Testis (tissue), 3 donors: ENCODE data around the gene GLIS1. TPM values are rescaled to one million over a fixed set of nuclear protein-coding genes. Genes with fewer than 3 reads are reported as not detected.

Experiments
- DNase-seq: peaks from one replicate; pipeline ENCODE4 v3.0.0-alpha.2; 2019
- H3K27ac ChIP-seq, 2 donors: fragments of 200-600 bp; sonication (generic); one replicate each; pipeline ENCODE4 v1.5.1; 2019
- H3K27me3 ChIP-seq: fragments of 200-600 bp; sonication (generic); one replicate; pipeline ENCODE4 v1.5.1; 2019
- H3K36me3 ChIP-seq: fragments of 200-600 bp; sonication (generic); one replicate; pipeline ENCODE4 v1.5.1; 2017; ENCODE audit warnings: low read depth; ENCODE audit errors: missing control alignments
- H3K4me1 ChIP-seq: fragments of 200-600 bp; sonication (generic); one replicate; pipeline ENCODE4 v1.5.1; 2019
- H3K4me3 ChIP-seq, 2 donors: fragments of 200-600 bp; sonication (generic); one replicate each; pipeline ENCODE4 v1.5.1; 2017 to 2019
- H3K9me3 ChIP-seq: fragments of 200-600 bp; sonication (generic); one replicate; pipeline ENCODE4 v1.5.1; 2017
- POLR2A ChIP-seq: fragments of 450-650 bp; IDR thresholded peaks from one replicate; pipeline ENCODE4 v1.6.1; 2017; ENCODE audit warnings: antibody characterized with exemption, mild to moderate bottlenecking, moderate library complexity
- WGBS, 2 donors: methylation state at CpG; one replicate each; pipeline ENCODE4 v1.1.5; 2018; 5-methylcytosine and 5-hydroxymethylcytosine counted together
- intact Hi-C: fragments of 100-400 bp; cut with DNase I; formaldehyde crosslinking; loops from one replicate; pipeline ENCODE4 v1.15.1; 2023; ENCODE audit warnings: low total_unique reads
- polyA plus RNA-seq: library from polyadenylated mRNA; stranded (reverse); fragments of 350-450 nt; fragmentation: Illumina TruSeq; extraction: RNeasy Lipid Tissue Mini Kit (QIAGEN cat#74804); gene quantifications from one replicate; pipeline ENCODE4 v1.2.3, GENCODE V29; 2014; ENCODE audit warnings: low read depth, low replicate concordance; ENCODE audit not compliant: insufficient read depth
- total RNA-seq, 2 donors: library from RNA; depleted of rRNA; stranded (reverse); fragments of >200 nt; gene quantifications; one replicate each; pipeline ENCODE4 v1.2.3, GENCODE V29; 2016
- TF ChIP-seq, protein P1 (sequence below), 3 experiments: fragments of 450-650 bp in 2 of 3; fragments of 200-600 bp in 1 of 3; sonication (generic) in 1 of 3; IDR thresholded peaks; one replicate each; pipeline ENCODE4 v1.5.1; 2016 to 2019; ENCODE audit warnings: antibody characterized with exemption in 3 of 3, mild to moderate bottlenecking in 2 of 3, moderate library complexity in 1 of 3

GLIS1 gene
- total and polyA plus RNA-seq, 3 donors from 2014 or later: 2.9 to 6.1 (median 3.8) TPM

DNA sequence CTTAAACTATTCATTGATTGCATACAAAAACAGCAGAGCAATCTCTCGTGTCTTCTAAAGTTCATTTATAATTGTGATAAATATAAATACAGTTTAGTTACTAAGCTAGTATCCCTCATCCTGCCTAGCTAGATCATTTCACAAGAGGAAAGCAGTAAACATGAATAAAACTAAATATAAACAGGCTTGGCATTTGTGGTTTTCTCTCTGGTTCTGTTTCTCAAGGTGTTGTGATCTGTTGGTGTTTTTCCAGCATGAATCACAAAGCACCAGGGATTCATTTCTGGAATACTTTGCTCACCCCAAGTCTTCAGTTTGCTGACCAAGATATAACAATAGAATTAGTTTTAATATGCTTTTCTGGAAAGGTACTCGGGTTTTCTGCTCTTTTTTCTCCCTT is 32.7 kb upstream of the GLIS1 start:
- Histone ChIP-seq H3K27ac (no peak overlapping the region), H3K4me1 (no peaks in the 10 kb centered on the region), H3K4me3 (no peak overlapping the region), H3K9me3 (no peaks in the 10 kb centered on the region), H3K36me3 (no peaks in the 10 kb centered on the region), H3K27me3 (no peaks in the 10 kb centered on the region)
- TF ChIP-seq POLR2A: no peak
- TF ChIP-seq, protein P1, sequence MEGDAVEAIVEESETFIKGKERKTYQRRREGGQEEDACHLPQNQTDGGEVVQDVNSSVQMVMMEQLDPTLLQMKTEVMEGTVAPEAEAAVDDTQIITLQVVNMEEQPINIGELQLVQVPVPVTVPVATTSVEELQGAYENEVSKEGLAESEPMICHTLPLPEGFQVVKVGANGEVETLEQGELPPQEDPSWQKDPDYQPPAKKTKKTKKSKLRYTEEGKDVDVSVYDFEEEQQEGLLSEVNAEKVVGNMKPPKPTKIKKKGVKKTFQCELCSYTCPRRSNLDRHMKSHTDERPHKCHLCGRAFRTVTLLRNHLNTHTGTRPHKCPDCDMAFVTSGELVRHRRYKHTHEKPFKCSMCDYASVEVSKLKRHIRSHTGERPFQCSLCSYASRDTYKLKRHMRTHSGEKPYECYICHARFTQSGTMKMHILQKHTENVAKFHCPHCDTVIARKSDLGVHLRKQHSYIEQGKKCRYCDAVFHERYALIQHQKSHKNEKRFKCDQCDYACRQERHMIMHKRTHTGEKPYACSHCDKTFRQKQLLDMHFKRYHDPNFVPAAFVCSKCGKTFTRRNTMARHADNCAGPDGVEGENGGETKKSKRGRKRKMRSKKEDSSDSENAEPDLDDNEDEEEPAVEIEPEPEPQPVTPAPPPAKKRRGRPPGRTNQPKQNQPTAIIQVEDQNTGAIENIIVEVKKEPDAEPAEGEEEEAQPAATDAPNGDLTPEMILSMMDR (IDR thresholded peaks at IDR 0.05): no peak
- intact Hi-C loops: no loop called here
- WGBS, 2 donors: 94 to 95% methylated on average over 2 of the region's 2 CpGs
- DNase-seq: no peak

DNA sequence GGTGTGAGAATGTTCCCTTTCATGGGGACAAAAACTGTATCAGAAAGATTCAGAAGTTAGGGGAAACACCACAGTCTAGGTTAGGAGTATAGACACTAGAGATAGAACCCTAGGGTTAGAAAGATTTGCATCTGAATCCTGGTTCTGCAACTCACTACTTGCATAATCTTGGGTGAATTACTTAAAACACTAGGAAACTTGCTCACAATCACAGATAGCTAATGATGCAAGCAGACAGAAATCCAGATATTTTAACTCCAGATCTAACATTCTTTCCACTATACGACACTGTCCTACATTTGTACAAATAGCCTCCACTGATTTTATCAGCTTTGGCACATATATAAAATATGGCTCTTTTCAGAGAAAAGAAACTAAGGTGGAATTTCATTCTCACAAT is 30.8 kb upstream of the GLIS1 start:
- TF ChIP-seq, protein P1 (IDR thresholded peaks at IDR 0.05): no peak
- no peak for TF ChIP-seq POLR2A
- WGBS, 2 donors: 96 to 97% methylated on average over 1 of the region's 1 CpG
- no peaks in the 10 kb centered on the region for H3K36me3 ChIP-seq
- intact Hi-C loops: no loop called here
- no peaks in the 10 kb centered on the region for H3K4me1 ChIP-seq
- H3K27ac ChIP-seq: no peak overlapping the region
- no peak overlapping the region for H3K4me3 ChIP-seq
- no peaks in the 10 kb centered on the region for H3K9me3 ChIP-seq
- H3K27me3 ChIP-seq: no peaks in the 10 kb centered on the region
- no peak for DNase-seq

DNA sequence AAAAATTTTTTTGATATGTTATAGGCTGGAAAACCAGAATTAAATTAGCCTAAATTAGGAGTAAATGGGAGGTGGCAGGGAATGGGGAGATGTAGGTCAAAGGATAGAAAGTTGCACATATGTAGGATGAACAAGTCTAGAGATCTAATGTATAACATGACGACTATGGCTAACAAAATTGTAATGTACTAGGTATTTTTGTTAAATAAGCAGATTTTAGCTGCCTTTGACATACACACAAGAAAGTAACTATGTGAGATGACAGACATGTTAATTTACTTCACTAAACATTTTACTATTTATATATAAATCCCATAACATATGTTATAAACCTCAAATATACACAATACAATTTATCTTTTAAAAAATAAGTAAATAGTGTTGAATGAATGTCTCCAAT is 30.2 kb upstream of the GLIS1 start:
- intact Hi-C loops: no loop called here
- WGBS, 2 donors: 88 to 94% methylated on average over 1 of the region's 1 CpG
- Histone ChIP-seq H3K27me3 (no peaks in the 10 kb centered on the region), H3K9me3 (no peaks in the 10 kb centered on the region), H3K36me3 (no peaks in the 10 kb centered on the region), H3K27ac (no peak overlapping the region), H3K4me1 (no peaks in the 10 kb centered on the region), H3K4me3 (no peak overlapping the region)
- TF ChIP-seq POLR2A: no peak
- TF ChIP-seq, protein P1 (IDR thresholded peaks at IDR 0.05): no peak
- no peak for DNase-seq

DNA sequence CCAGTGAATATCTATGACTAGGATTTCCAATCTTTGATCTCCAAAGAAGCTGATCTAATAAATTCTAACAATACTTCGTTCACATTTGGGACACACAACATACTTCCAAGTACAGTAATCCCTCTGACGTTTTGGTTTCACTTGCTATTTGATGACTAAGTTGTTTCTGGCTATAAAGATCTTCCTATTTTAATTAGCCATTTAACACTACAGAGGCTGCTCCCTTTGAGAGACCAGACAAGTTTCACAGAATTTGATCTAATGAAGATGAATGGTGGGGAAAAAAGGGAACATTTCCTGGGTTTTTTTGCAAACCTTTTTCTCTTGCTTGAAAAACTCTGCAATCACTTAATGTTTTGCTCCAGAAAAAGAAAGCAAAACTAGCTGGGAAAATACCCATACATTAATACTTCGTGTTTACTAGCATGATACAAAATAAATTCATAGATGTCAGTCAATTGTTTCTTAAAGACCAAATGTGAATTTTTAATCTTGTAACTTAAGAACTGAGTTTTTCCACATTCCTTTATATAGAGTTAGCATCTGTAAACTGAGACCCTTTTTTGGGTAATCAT is 28.0 kb upstream of the GLIS1 start:
- DNase-seq: no peak
- Histone ChIP-seq H3K36me3 (no peaks in the 10 kb centered on the region), H3K27ac (no peak overlapping the region), H3K4me3 (no peak overlapping the region), H3K9me3 (no peaks in the 10 kb centered on the region), H3K4me1 (no peaks in the 10 kb centered on the region), H3K27me3 (no peaks in the 10 kb centered on the region)
- TF ChIP-seq POLR2A: no peak
- TF ChIP-seq, protein P1 (IDR thresholded peaks at IDR 0.05): no peak
- intact Hi-C loops: no loop called here
- 46 to 61% methylated on average over 3 of the region's 3 CpGs for WGBS, 2 donors

DNA sequence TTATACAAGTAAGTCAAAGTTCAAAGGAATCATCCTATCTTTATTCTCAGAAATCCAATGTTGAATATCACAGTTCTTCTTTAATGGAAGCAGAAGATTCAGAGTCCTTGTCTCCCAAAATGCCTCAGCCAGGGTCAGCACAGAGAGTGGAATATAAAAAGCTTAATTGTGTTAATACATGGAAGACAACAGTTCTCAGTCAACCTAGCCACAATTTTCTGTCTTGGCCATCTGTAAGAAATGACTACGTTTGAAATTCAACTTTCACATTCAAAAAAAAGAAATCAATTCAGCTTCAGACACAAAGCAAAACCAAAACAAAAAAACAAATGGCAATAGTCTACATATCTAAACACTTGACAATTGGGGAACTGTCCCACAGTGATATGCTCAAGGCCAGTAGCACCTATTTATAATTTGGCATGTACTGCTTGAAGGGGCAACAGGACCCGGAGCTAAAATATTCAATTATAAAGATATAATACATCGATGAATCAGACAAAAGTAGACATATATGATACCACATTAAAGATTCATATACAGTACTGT is 27.3 kb upstream of the GLIS1 start:
- no peaks in the 10 kb centered on the region for H3K27me3 ChIP-seq
- H3K4me3 ChIP-seq: no peak overlapping the region
- intact Hi-C loops: no loop called here
- WGBS, 2 donors: 66 to 67% methylated on average over 3 of the region's 3 CpGs
- no peaks in the 10 kb centered on the region for H3K36me3 ChIP-seq
- TF ChIP-seq, protein P1 (IDR thresholded peaks at IDR 0.05): no peak
- TF ChIP-seq POLR2A: no peak
- H3K9me3 ChIP-seq: no peaks in the 10 kb centered on the region
- DNase-seq: no peak
- no peaks in the 10 kb centered on the region for H3K4me1 ChIP-seq
- no peak overlapping the region for H3K27ac ChIP-seq
